ENCODE results near the gene AZIN2.

Gene AZIN2

GRCh38 chr1:33047290-33047689 lies 33.7 kb upstream of the AZIN2 start:
- ChIA-PET CTCF (interaction anchor here (1.0 to 2.3 kb wide), 6 partner anchors 9 to 114 kb away, joined by 3 to 7 read pairs (median 4); no protein-coding TSS in a partner anchor), POLR2A (no interaction called here)
- no peak for DNase-seq (ENCODE audit: extremely low spot score)
- no peak for TF ChIP-seq CTCF (IDR thresholded peaks at IDR 0.05; ENCODE audit: control extremely low read depth, extremely low read depth, low read depth, missing control alignments)

GRCh38 chr1:33047839-33048305 lies 33.1 kb upstream of the AZIN2 start:
- POLR2A ChIA-PET: no interaction called here
- TF ChIP-seq CTCF (IDR thresholded peaks at IDR 0.05; ENCODE audit: control extremely low read depth, extremely low read depth, low read depth, missing control alignments): no peak
- DNase-seq (ENCODE audit: extremely low spot score): no peak
- CTCF ChIA-PET: interaction anchor here (1.0 to 2.3 kb wide), 3 partner anchors 9 to 17 kb away, joined by 3 to 7 read pairs (median 3); no protein-coding TSS in a partner anchor

DNA sequence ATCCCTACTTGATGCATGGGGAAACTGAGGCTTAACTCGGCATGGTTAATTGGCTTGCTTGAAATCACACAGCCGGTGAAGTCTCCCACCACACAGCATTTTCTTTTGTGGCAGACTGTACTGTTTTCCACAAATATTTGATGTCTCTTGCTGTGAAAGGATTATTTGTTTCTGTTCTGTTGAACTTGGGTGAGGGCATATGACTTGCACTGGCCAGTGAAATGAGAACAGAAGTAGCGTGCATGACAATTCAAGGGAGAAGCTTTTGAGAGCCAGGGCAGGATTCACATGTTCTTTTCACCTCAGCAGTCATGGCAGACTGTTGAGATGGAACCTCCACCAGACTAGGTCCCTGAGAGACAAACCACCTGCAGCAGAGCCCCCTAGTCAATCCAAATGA lies 32.5 kb upstream of the AZIN2 start:
- ChIA-PET CTCF (interaction anchor here (1.3 kb wide), 1 partner anchor 18 kb away, joined by 3 read pairs; no protein-coding TSS in a partner anchor), POLR2A (no interaction called here)
- no peak for DNase-seq (ENCODE audit: extremely low spot score)
- no peak for TF ChIP-seq CTCF (IDR thresholded peaks at IDR 0.05; ENCODE audit: control extremely low read depth, extremely low read depth, low read depth, missing control alignments)

- ChIA-PET CTCF (no interaction called here), POLR2A (no interaction called here)
- no peak for TF ChIP-seq CTCF (IDR thresholded peaks at IDR 0.05; ENCODE audit: control extremely low read depth, extremely low read depth, low read depth, missing control alignments)
- no peak for DNase-seq (ENCODE audit: extremely low spot score)
These were observed 31.6 kb upstream of the AZIN2 start for GRCh38 chr1:33049371-33049770.

DNA sequence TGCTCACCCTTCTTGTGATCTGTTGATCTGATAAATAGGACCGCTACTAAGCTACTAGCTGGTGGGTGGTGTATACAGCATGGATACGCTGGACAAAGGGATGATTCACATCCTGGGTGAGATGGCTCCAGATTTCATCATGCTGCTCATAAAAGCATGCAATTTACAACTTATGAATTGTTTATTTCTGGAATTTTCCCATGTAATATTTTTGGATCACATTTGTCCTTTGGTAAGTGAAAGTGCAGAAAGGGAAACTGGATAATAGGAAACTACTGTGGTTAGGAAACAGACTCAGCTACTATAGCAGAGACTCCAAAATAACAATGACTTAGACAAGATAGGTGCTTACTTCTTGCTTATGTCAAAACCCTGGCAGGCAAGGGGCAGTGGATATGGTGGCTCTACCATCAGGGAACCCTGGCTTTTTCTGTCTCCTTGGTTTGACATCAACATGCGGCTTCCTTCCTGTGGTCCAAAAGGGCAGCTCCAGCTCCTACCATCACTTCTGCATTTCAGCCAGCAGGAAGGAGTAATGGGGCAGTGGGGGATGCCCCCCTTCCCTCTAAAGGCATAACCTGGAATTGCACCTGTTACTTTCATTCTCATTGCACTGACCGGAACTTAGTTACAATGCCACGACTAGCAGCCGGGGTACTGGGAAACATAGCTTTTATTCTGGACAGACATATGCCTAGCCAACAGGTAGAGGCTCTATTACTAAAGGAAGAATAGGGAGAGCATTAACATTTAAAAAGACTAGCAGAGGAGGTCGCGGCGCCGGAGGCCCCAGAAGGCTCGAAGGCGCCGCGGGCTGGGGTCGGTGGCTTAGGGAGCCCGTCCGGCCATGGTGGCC lies 30.5 kb upstream of the AZIN2 start:
- no peak for DNase-seq (ENCODE audit: extremely low spot score)
- POLR2A ChIA-PET: interaction anchor here (0.8 kb wide), 1 partner anchor 85 kb away, joined by 3 read pairs; no protein-coding TSS in a partner anchor
- CTCF ChIA-PET: interaction anchor here (1.2 kb wide), 1 partner anchor 116 kb away, joined by 4 read pairs; no protein-coding TSS in a partner anchor
- TF ChIP-seq CTCF (IDR thresholded peaks at IDR 0.05; ENCODE audit: control extremely low read depth, extremely low read depth, low read depth, missing control alignments): no peak

DNA sequence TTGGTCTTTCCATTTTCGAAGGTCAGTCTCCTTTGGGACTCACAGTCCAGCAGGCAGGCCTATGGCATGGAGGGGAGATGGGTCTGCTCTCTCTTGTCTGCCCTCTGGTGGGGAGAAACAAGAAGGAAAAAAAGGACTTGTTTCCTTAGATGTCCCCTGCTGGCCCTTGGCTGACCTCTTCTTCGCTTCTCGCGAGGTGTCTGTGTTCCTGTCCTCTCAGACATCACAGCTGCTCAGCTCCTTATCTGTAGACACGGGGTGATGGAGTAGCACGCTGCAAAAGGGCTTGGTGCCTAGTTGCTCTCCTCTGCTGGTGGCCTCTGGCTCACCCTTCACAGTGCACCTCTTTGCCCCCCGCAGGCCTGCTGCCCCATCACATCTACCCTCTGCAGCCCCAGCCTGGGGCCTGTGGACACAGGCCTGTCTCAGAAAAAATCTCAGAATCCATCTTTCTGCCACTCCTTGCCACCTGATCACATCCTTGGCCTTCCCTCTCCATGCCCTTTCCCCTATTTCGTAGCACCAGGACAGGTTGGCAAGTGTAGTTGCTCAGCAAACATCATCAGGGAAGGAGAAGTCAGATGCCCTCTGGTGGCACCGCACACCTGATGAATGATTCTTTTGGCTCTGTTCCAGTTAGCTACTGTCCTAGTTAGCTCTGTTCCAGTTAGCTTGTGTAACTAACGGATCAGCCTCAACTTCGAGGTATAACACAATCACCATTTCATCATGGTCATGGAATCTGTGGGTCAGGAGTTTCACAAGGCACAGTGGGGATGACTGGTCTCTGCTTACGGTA lies 25.5 kb upstream of the AZIN2 start:
- DNase-seq (ENCODE audit: extremely low spot score): peak; percentile 67
- ChIA-PET CTCF (interaction anchor here (0.6 to 5.9 kb wide), 29 partner anchors 7 to 630 kb away, joined by 3 to 107 read pairs (median 4); no protein-coding TSS in a partner anchor), POLR2A (no interaction called here)
- TF ChIP-seq CTCF (IDR thresholded peaks at IDR 0.05; ENCODE audit: control extremely low read depth, extremely low read depth, low read depth, missing control alignments): peak; percentile 64
